Measurements from ENCODE around the gene SART1. TPM values are rescaled to one million over a fixed set of nuclear protein-coding genes. Genes with fewer than 3 reads are reported as not detected.

The SART1 gene
- total RNA-seq, 1 experiment from 2014 or later, result 23.1 TPM

DNA sequence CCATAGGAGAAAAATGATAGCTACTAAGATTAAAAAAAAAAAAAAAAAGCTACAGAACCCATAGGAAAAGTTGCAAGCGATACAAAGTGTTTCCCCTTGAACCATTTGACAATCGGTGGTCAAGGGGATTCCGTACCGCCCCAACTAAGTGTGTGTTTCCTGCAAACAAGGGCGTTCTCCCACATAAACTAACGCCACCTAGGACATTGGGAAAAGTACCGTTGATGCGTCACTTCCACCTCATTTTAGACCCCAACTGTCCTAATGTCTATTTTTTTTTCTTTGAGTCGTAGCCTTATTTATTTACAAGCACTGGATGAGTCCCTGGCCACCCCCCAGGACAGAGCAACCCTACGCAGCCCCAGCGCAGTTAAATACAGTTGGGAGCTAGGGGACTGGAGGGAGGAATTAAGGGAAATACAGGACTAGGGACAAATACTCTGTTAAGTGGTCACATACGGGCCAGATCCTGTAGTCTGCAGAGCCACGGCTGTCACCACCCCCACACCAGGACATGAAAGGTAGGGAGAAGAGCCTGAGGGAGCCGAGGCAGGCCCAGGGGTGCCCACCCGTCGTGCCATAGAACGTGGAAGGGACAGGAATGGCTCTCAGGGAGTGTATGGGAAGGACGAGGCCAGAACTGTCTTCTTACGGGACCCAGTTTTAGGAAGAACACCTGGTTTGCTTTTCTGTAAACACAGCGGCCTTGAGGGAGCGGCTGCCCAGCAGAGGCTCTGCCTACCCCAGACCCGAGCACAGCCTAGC, 21.5 kb downstream of the SART1 start:
- Histone ChIP-seq H2AFZ (ENCODE audit: low read length) (no peak overlapping the region), H3K4me3 (ENCODE audit: low read length) (no peak overlapping the region), H3K27me3 (ENCODE audit: low read length) (no peaks in the 10 kb centered on the region), H3K4me2 (ENCODE audit: low read depth, low read length, poor library complexity, severe bottlenecking) (no peak overlapping the region), H3K79me2 (ENCODE audit: low read length) (no peaks in the 10 kb centered on the region), H3K9ac (ENCODE audit: low read length) (no peak overlapping the region), H4K20me1 (ENCODE audit: insufficient read depth, low read depth, low read length) (no peaks in the 10 kb centered on the region), H3K36me3 (ENCODE audit: insufficient read depth, low read length) (no peaks in the 10 kb centered on the region), H3K4me1 (ENCODE audit: low read length) (no peaks in the 10 kb centered on the region), H3K9me3 (ENCODE audit: low read length) (no peaks in the 10 kb centered on the region), H3K27ac (ENCODE audit: low read length) (no peak overlapping the region), H3K9me2 (replicated peaks; ENCODE audit: insufficient read depth, low read length) (no peaks in the 10 kb centered on the region)
- no peak for DNase-seq

DNA sequence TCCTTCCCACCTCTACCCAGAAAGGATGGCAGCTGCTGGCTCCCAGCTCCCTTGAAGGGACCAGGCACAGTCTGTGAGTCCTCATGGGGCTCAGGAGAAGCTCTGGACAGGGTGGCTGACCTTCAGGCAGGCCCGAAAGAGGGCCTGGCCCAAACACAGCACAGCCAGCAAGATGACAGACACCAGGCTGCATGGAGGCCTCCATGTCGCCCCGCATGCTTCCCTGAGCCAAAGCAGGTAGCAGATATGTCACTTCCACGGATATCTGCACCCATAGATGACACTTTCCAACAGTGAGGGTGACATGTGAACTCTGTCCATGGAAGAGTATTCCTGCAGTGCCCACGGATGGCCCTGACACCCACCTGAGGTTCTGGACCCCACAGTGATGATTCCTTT, 22.1 kb downstream of the SART1 start:
- Histone ChIP-seq H4K20me1 (ENCODE audit: insufficient read depth, low read depth, low read length) (no peaks in the 10 kb centered on the region), H3K4me3 (ENCODE audit: low read length) (no peak overlapping the region), H3K9me3 (ENCODE audit: low read length) (no peaks in the 10 kb centered on the region), H3K27ac (ENCODE audit: low read length) (no peak overlapping the region), H3K9me2 (replicated peaks; ENCODE audit: insufficient read depth, low read length) (no peaks in the 10 kb centered on the region), H3K79me2 (ENCODE audit: low read length) (no peaks in the 10 kb centered on the region), H3K4me1 (ENCODE audit: low read length) (no peaks in the 10 kb centered on the region), H3K9ac (ENCODE audit: low read length) (no peak overlapping the region), H2AFZ (ENCODE audit: low read length) (no peak overlapping the region), H3K4me2 (ENCODE audit: low read depth, low read length, poor library complexity, severe bottlenecking) (no peak overlapping the region), H3K36me3 (ENCODE audit: insufficient read depth, low read length) (no peaks in the 10 kb centered on the region), H3K27me3 (ENCODE audit: low read length) (no peaks in the 10 kb centered on the region)
- no peak for DNase-seq

- Histone ChIP-seq H3K4me2 (ENCODE audit: low read depth, low read length, poor library complexity, severe bottlenecking) (no peak overlapping the region), H3K4me1 (ENCODE audit: low read length) (no peaks in the 10 kb centered on the region), H3K9ac (ENCODE audit: low read length) (no peak overlapping the region), H3K36me3 (ENCODE audit: insufficient read depth, low read length) (peaks cover 6% of the 10 kb centered on the region; the same call in 1 of the 2 replicates), H3K9me3 (ENCODE audit: low read length) (no peaks in the 10 kb centered on the region), H2AFZ (ENCODE audit: low read length) (no peak overlapping the region), H3K4me3 (ENCODE audit: low read length) (no peak overlapping the region), H3K27ac (ENCODE audit: low read length) (no peak overlapping the region), H3K9me2 (replicated peaks; ENCODE audit: insufficient read depth, low read length) (no peaks in the 10 kb centered on the region), H3K79me2 (ENCODE audit: low read length) (no peaks in the 10 kb centered on the region), H3K27me3 (ENCODE audit: low read length) (no peaks in the 10 kb centered on the region), H4K20me1 (ENCODE audit: insufficient read depth, low read depth, low read length) (no peaks in the 10 kb centered on the region)
- DNase-seq, result no peak
Observed at GRCh38 chr11:65987336-65987735, 25.8 kb downstream of the SART1 start.

GRCh38 chr11:65988791-65989592, 27.5 kb downstream of the SART1 start:
- Histone ChIP-seq H3K4me1 (ENCODE audit: low read length) (no peaks in the 10 kb centered on the region), H4K20me1 (ENCODE audit: insufficient read depth, low read depth, low read length) (no peaks in the 10 kb centered on the region)

GRCh38 chr11:65992056-65992455, 30.5 kb downstream of the SART1 start:
- Histone ChIP-seq H3K79me2 (ENCODE audit: low read length) (no peaks in the 10 kb centered on the region), H3K9ac (ENCODE audit: low read length) (no peak overlapping the region)

More at GRCh38 chr11:65988791-65989592, 27.5 kb downstream of the SART1 start:
- Histone ChIP-seq H3K36me3 (ENCODE audit: insufficient read depth, low read length) (peaks cover 6% of the 10 kb centered on the region; the same call in 1 of the 2 replicates), H3K27me3 (ENCODE audit: low read length) (no peaks in the 10 kb centered on the region), H2AFZ (ENCODE audit: low read length) (peak overlapping the region; percentile 86; the same call in 1 of the 2 replicates), H3K9me3 (ENCODE audit: low read length) (no peaks in the 10 kb centered on the region), H3K79me2 (ENCODE audit: low read length) (no peaks in the 10 kb centered on the region), H3K27ac (ENCODE audit: low read length) (no peak overlapping the region), H3K4me2 (ENCODE audit: low read depth, low read length, poor library complexity, severe bottlenecking) (no peak overlapping the region), H3K9me2 (replicated peaks; ENCODE audit: insufficient read depth, low read length) (no peaks in the 10 kb centered on the region), H3K9ac (ENCODE audit: low read length) (no peak overlapping the region), H3K4me3 (ENCODE audit: low read length) (no peak overlapping the region)
- peak; percentile 97 for DNase-seq

GRCh38 chr11:65997286-65997685, 35.8 kb downstream of the SART1 start:
- Histone ChIP-seq H3K9me3 (ENCODE audit: low read length) (no peaks in the 10 kb centered on the region), H3K4me1 (ENCODE audit: low read length) (peaks cover 21% of the 10 kb centered on the region), H3K79me2 (ENCODE audit: low read length) (peaks cover 30% of the 10 kb centered on the region), H2AFZ (ENCODE audit: low read length) (no peak overlapping the region), H3K9me2 (replicated peaks; ENCODE audit: insufficient read depth, low read length) (no peaks in the 10 kb centered on the region), H3K4me2 (ENCODE audit: low read depth, low read length, poor library complexity, severe bottlenecking) (no peak overlapping the region), H3K4me3 (ENCODE audit: low read length) (no peak overlapping the region), H3K27ac (ENCODE audit: low read length) (no peak overlapping the region), H3K27me3 (ENCODE audit: low read length) (no peaks in the 10 kb centered on the region), H3K9ac (ENCODE audit: low read length) (no peak overlapping the region), H3K36me3 (ENCODE audit: insufficient read depth, low read length) (peaks cover 32% of the 10 kb centered on the region), H4K20me1 (ENCODE audit: insufficient read depth, low read depth, low read length) (peaks cover 11% of the 10 kb centered on the region)
- DNase-seq, result no peak

More at GRCh38 chr11:65992056-65992455, 30.5 kb downstream of the SART1 start:
- DNase-seq, result no peak
- no peaks in the 10 kb centered on the region for H3K27me3 ChIP-seq (ENCODE audit: low read length)
- H3K36me3 ChIP-seq (ENCODE audit: insufficient read depth, low read length), result peaks cover 6% of the 10 kb centered on the region; the same call in 1 of the 2 replicates
- H2AFZ ChIP-seq (ENCODE audit: low read length), result no peak overlapping the region
- H3K9me3 ChIP-seq (ENCODE audit: low read length), result no peaks in the 10 kb centered on the region
- no peaks in the 10 kb centered on the region for H3K4me1 ChIP-seq (ENCODE audit: low read length)
- H3K4me3 ChIP-seq (ENCODE audit: low read length), result no peak overlapping the region
- H3K9me2 ChIP-seq (replicated peaks; ENCODE audit: insufficient read depth, low read length), result no peaks in the 10 kb centered on the region
- no peak overlapping the region for H3K27ac ChIP-seq (ENCODE audit: low read length)
- no peaks in the 10 kb centered on the region for H4K20me1 ChIP-seq (ENCODE audit: insufficient read depth, low read depth, low read length)
- H3K4me2 ChIP-seq (ENCODE audit: low read depth, low read length, poor library complexity, severe bottlenecking), result no peak overlapping the region

- peak within 1 kb of the TSS; percentile 84 for H3K27ac ChIP-seq (ENCODE audit: low read length)
- peak within 1 kb of the TSS; percentile 94 for H3K9ac ChIP-seq (ENCODE audit: low read length)
- no peaks in the 10 kb centered on the region for H3K27me3 ChIP-seq (ENCODE audit: low read length)
- H3K36me3 ChIP-seq (ENCODE audit: insufficient read depth, low read length), result peaks cover 40% of the 10 kb centered on the region
- peaks cover 40% of the 10 kb centered on the region for H3K79me2 ChIP-seq (ENCODE audit: low read length)
- peak within 1 kb of the TSS; percentile 89 for H3K4me2 ChIP-seq (ENCODE audit: low read depth, low read length, poor library complexity, severe bottlenecking)
- peak; percentile 99 for DNase-seq
- H3K4me3 ChIP-seq (ENCODE audit: low read length), result peak within 1 kb of the TSS; percentile 95
- H4K20me1 ChIP-seq (ENCODE audit: insufficient read depth, low read depth, low read length), result peaks cover 23% of the 10 kb centered on the region
- no peaks in the 10 kb centered on the region for H3K9me3 ChIP-seq (ENCODE audit: low read length)
- H3K9me2 ChIP-seq (replicated peaks; ENCODE audit: insufficient read depth, low read length), result no peaks in the 10 kb centered on the region
- H3K4me1 ChIP-seq (ENCODE audit: low read length), result peaks cover 27% of the 10 kb centered on the region
- 0 out of 2 replicates have a peak within 1 kb of the TSS, but pooled peaks have one; percentile 68 for H2AFZ ChIP-seq (ENCODE audit: low read length)
Observed at GRCh38 chr11:66001942-66002647, 40.6 kb downstream of the SART1 start, which contains the start of the genes BANF1 and EIF1AD. BANF1 (plus strand) TSS chr11:66002503; CDS start chr11:66003251, 748 bp downstream. EIF1AD (minus strand) TSS chr11:66002157; CDS start chr11:66000389, 1,768 bp downstream.
